Panc1 (cell line): ENCODE results near the gene LYPLA2.

Experiments used
- CTCF ChIP-seq: fragments of 450-650 bp; IDR thresholded peaks from 2 replicates; pipeline ENCODE4 v1.5.1; 2017; ENCODE audit warnings: mild to moderate bottlenecking
- POLR2AphosphoS5 ChIP-seq: IDR thresholded peaks from 2 replicates; pipeline ENCODE4 v1.6.1; 2012; ENCODE audit warnings: mild to moderate bottlenecking, low read depth, low read length, moderate library complexity

- no peak for TF ChIP-seq CTCF
- no peak for TF ChIP-seq POLR2AphosphoS5
Observed at GRCh38 chr1:23751815-23752200, 39.1 kb upstream of the LYPLA2 start.
